T-cell (primary cell): ENCODE results near the gene BCAS3. TPM values are rescaled to one million over a fixed set of nuclear protein-coding genes. Genes with fewer than 3 reads are reported as not detected.

Experiments
- ATAC-seq, 4 experiments: fragments of 200-7000 bp in 3 of 4; fragments of 150-1000 bp in 1 of 4; cut with Tn5 transposase; replicated peaks in 1 of 4; 1 replicate in 3 of 4; 2 replicates in 1 of 4; pipeline ENCODE4 v1.10.0; 2021; ENCODE audit warnings: moderate library complexity in 3 of 4, mild to moderate bottlenecking in 2 of 4, moderate number of reproducible peaks in 1 of 4
- CTCF ChIA-PET, 2 donors: fragments of 300-600 bp; sonication (Branson Sonifier 250); formaldehyde crosslinking; loops; one replicate each; lab custom pipeline; 2022; ENCODE audit warnings: antibody characterized with exemption in 2 of 2; lab: Charles Lee
- POLR2A ChIA-PET, 2 donors: fragments of 300-600 bp; sonication (Branson Sonifier 250); formaldehyde crosslinking; loops; one replicate each; lab custom pipeline; 2022; ENCODE audit warnings: antibody characterized with exemption in 2 of 2; lab: Charles Lee
- DNase-seq, 35 experiments: peaks; one replicate each; pipeline versions ENCODE4 v3.0.0 to v3.0.0-alpha.2; 2013 to 2023
- H3K27ac ChIP-seq: one replicate; pipeline ENCODE4 v1.5.1; 2013; ENCODE audit warnings: low read length
- H3K27me3 ChIP-seq, 2 experiments: replicated peaks in 1 of 2; 1 replicate in 1 of 2; 2 replicates in 1 of 2; pipeline versions ENCODE4 v1.6.1 to v1.7.0; 2013; ENCODE audit warnings: low read length in 1 of 2, mixed read lengths in 1 of 2; ENCODE audit not compliant: control insufficient read depth in 2 of 2, insufficient read depth in 2 of 2; ENCODE audit errors: extremely low read depth in 1 of 2
- H3K36me3 ChIP-seq, 2 donors: 1 replicate in 1 of 2; 2 replicates in 1 of 2; pipeline versions ENCODE4 v1.6.1 to v1.7.0; 2013; ENCODE audit warnings: low read length in 1 of 2; ENCODE audit not compliant: control insufficient read depth in 2 of 2, insufficient read depth in 1 of 2; ENCODE audit errors: extremely low read depth in 1 of 2
- H3K4me1 ChIP-seq, 2 experiments: 1 replicate in 1 of 2; 2 replicates in 1 of 2; pipeline versions ENCODE4 v1.6.1 to v1.7.0; 2013; ENCODE audit warnings: low read length in 2 of 2, mixed read lengths in 1 of 2; ENCODE audit not compliant: insufficient read depth in 2 of 2, control insufficient read depth in 1 of 2; ENCODE audit errors: extremely low read depth in 1 of 2
- H3K4me3 ChIP-seq, 2 donors: 1 replicate in 1 of 2; 2 replicates in 1 of 2; pipeline versions ENCODE4 v1.5.1 to v1.7.0; 2013; ENCODE audit warnings: mild to moderate bottlenecking in 2 of 2, low read length in 1 of 2, moderate library complexity in 1 of 2; ENCODE audit not compliant: control insufficient read depth in 1 of 2; ENCODE audit errors: extremely low read depth in 1 of 2
- H3K9me3 ChIP-seq: 2 replicates; pipeline ENCODE4 v1.7.0; 2013
- H3K27ac Mint-ChIP-seq, 2 donors: one replicate each; pipeline ENCODE4 v1.8.0; 2020 to 2021; ENCODE audit warnings: mild to moderate bottlenecking in 2 of 2, mixed read lengths in 2 of 2
- H3K27me3 Mint-ChIP-seq, 2 donors: one replicate each; pipeline ENCODE4 v1.8.0; 2021 to 2022; ENCODE audit warnings: mixed read lengths in 2 of 2
- H3K36me3 Mint-ChIP-seq: one replicate; pipeline ENCODE4 v1.8.0; 2021; ENCODE audit warnings: mixed read lengths
- H3K4me1 Mint-ChIP-seq, 3 donors: one replicate each; pipeline ENCODE4 v1.8.0; 2020 to 2022; ENCODE audit warnings: mixed read lengths in 3 of 3, mild to moderate bottlenecking in 1 of 3
- H3K4me3 Mint-ChIP-seq, 3 donors: one replicate each; pipeline ENCODE4 v1.8.0; 2020 to 2022; ENCODE audit warnings: mild to moderate bottlenecking in 3 of 3, mixed read lengths in 3 of 3, moderate library complexity in 3 of 3
- H3K9me3 Mint-ChIP-seq, 3 donors: one replicate each; pipeline ENCODE4 v1.8.0; 2020 to 2022; ENCODE audit warnings: mixed read lengths in 3 of 3
- WGBS: methylation state at CpG from one replicate; pipeline ENCODE4 v1.1.5; 2013; ENCODE audit warnings: missing lambda C conversion rate; ENCODE audit not compliant: insufficient coverage; 5-methylcytosine and 5-hydroxymethylcytosine counted together
- total RNA-seq, 35 experiments: library from RNA in 6 of 35; stranded (reverse) in 6 of 35; fragments of 120-200 nt in 1 of 35; gene quantifications; one replicate each; pipeline versions ENCODE4 v1.2.1 to v1.2.4 and lab custom pipeline; 2013 to 2026

The BCAS3 gene
- total RNA-seq, 5 donors from 2014 or later (not counting 1 experiment from before 2014, with no cell fraction given) = 33.8 to 57.8 (median 38.1) TPM

GRCh38 chr17:60851181-60851580 is 173.5 kb downstream of the BCAS3 start:
- H3K4me3 Mint-ChIP-seq = no peak overlapping the region
- DNase-seq = no peak
- no peaks in the 10 kb centered on the region for H3K27me3 Mint-ChIP-seq
- H3K27ac Mint-ChIP-seq = no peak overlapping the region
- Histone ChIP-seq H3K27ac (no peak overlapping the region), H3K9me3 (no peaks in the 10 kb centered on the region), H3K4me1 (no peaks in the 10 kb centered on the region), H3K4me3 (no peak overlapping the region), H3K27me3 (no peaks in the 10 kb centered on the region), H3K36me3 (no peaks in the 10 kb centered on the region)
- H3K4me1 Mint-ChIP-seq = no peaks in the 10 kb centered on the region
- WGBS = 92% methylated on average over 11 of the region's 17 CpGs
- H3K9me3 Mint-ChIP-seq = peaks cover 0 to 5% (median 0%) of the 10 kb centered on the region in 3 donors
- ChIA-PET CTCF (no interaction called here), POLR2A (interaction anchor here in 1 of 2 donors (0.5 kb wide), 1 partner anchor 259 kb away, joined by 3 read pairs; no protein-coding TSS in a partner anchor)
- ATAC-seq = no peak
- peaks cover 22% of the 10 kb centered on the region for H3K36me3 Mint-ChIP-seq

DNA sequence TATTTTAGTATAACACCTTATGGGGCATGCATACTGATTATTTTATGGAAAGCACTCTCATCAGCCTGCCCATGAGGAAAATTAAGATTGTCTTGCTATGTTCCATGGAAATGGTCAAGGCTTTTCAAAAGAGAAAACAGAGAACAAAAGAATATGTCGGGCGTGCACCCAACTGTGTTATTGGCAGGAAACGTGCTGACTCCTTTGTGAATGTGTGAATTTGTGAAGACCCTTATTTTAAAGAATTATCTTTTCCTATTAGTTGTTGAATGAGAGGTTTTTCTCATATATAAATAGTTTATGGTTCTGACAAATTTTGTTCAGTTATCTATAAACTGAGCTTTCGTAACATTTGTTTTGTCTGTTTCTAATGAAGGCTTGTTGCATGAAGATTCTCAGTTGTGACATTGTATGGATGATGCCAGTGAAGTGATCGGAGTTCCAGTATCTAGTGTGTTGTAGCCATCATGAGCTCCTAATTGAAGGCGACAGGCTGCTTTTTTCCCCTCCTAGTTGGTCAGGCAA is 180.0 kb downstream of the BCAS3 start:
- Histone ChIP-seq H3K27ac (no peak overlapping the region), H3K36me3 (no peaks in the 10 kb centered on the region), H3K27me3 (no peaks in the 10 kb centered on the region), H3K9me3 (no peaks in the 10 kb centered on the region), H3K4me1 (no peaks in the 10 kb centered on the region), H3K4me3 (no peak overlapping the region)
- no peak overlapping the region for H3K27ac Mint-ChIP-seq
- ATAC-seq = no peak
- peaks cover 0 to 7% (median 5%) of the 10 kb centered on the region in 3 donors for H3K4me1 Mint-ChIP-seq
- ChIA-PET POLR2A (no interaction called here), CTCF (no interaction called here)
- no peaks in the 10 kb centered on the region for H3K27me3 Mint-ChIP-seq
- peaks cover 30% of the 10 kb centered on the region for H3K36me3 Mint-ChIP-seq
- H3K9me3 Mint-ChIP-seq = peaks cover 0 to 5% (median 0%) of the 10 kb centered on the region in 3 donors
- no peak overlapping the region for H3K4me3 Mint-ChIP-seq
- 100% methylated on average over 1 of the region's 6 CpGs for WGBS
- no peak for DNase-seq

GRCh38 chr17:60862482-60862881 is 184.8 kb downstream of the BCAS3 start:
- H3K9me3 ChIP-seq = no peaks in the 10 kb centered on the region
- Mint-ChIP-seq H3K9me3 (no peaks in the 10 kb centered on the region), H3K4me1 (peaks cover 21 to 28% (median 26%) of the 10 kb centered on the region in 3 donors), H3K4me3 (no peak overlapping the region), H3K36me3 (peaks cover 24% of the 10 kb centered on the region), H3K27ac (no peak overlapping the region), H3K27me3 (no peaks in the 10 kb centered on the region)
- no peaks in the 10 kb centered on the region for H3K27me3 ChIP-seq
- no peak overlapping the region for H3K4me3 ChIP-seq
- no peak for ATAC-seq
- H3K4me1 ChIP-seq = peaks cover 0 to 8% of the 10 kb centered on the region in 2 experiments
- POLR2A ChIA-PET = no interaction called here
- no peaks in the 10 kb centered on the region for H3K36me3 ChIP-seq
- no peak for DNase-seq
- CTCF ChIA-PET = interaction anchor here in 1 of 2 donors (0.6 kb wide), 1 partner anchor 921 kb away, joined by 4 read pairs; no protein-coding TSS in a partner anchor
- H3K27ac ChIP-seq = no peak overlapping the region

GRCh38 chr17:60863892-60864707 is 186.4 kb downstream of the BCAS3 start:
- ATAC-seq = no peak
- H3K27me3 ChIP-seq = no peaks in the 10 kb centered on the region
- no peaks in the 10 kb centered on the region for H3K36me3 ChIP-seq
- H3K4me3 ChIP-seq = no peak overlapping the region
- no CpG with 5 or more reads among the region's 4 CpGs for WGBS
- Mint-ChIP-seq H3K4me1 (peaks cover 21 to 28% (median 26%) of the 10 kb centered on the region in 3 donors), H3K27ac (peak overlapping the region in 1 of 2 donors; percentile 62), H3K9me3 (no peaks in the 10 kb centered on the region), H3K4me3 (peak overlapping the region in 2 of 3 donors; percentile 39 to 51), H3K27me3 (no peaks in the 10 kb centered on the region), H3K36me3 (peaks cover 19% of the 10 kb centered on the region)
- CTCF ChIA-PET = interaction anchor here in 1 of 2 donors (0.6 kb wide), 1 partner anchor 27 kb away, joined by 3 read pairs; no protein-coding TSS in a partner anchor
- POLR2A ChIA-PET = interaction anchor here in 1 of 2 donors (0.6 kb wide), 1 partner anchor 182 kb away, joined by 3 read pairs; no protein-coding TSS in a partner anchor
- no peak overlapping the region for H3K27ac ChIP-seq
- H3K9me3 ChIP-seq = no peaks in the 10 kb centered on the region
- no peak for DNase-seq
- peaks cover 0 to 8% of the 10 kb centered on the region in 2 experiments for H3K4me1 ChIP-seq

- peak overlapping the region in 1 of 2 donors; percentile 62 for H3K27ac Mint-ChIP-seq
- H3K4me3 Mint-ChIP-seq = peak overlapping the region in 2 of 3 donors; percentile 39 to 51
- H3K36me3 Mint-ChIP-seq = peaks cover 24% of the 10 kb centered on the region
- Histone ChIP-seq H3K4me1 (peaks cover 0 to 8% of the 10 kb centered on the region in 2 experiments), H3K4me3 (no peak overlapping the region), H3K27ac (no peak overlapping the region), H3K9me3 (no peaks in the 10 kb centered on the region), H3K36me3 (no peaks in the 10 kb centered on the region), H3K27me3 (no peaks in the 10 kb centered on the region)
- ChIA-PET POLR2A (interaction anchor here in 1 of 2 donors (0.6 kb wide), 1 partner anchor 182 kb away, joined by 3 read pairs; no protein-coding TSS in a partner anchor), CTCF (interaction anchor here in 1 of 2 donors (0.6 kb wide), 1 partner anchor 27 kb away, joined by 3 read pairs; no protein-coding TSS in a partner anchor)
- ATAC-seq (no peak), DNase-seq (no peak)
- no peaks in the 10 kb centered on the region for H3K9me3 Mint-ChIP-seq
- no CpG with 5 or more reads among the region's 2 CpGs for WGBS
- H3K27me3 Mint-ChIP-seq = no peaks in the 10 kb centered on the region
- peaks cover 21 to 28% (median 26%) of the 10 kb centered on the region in 3 donors for H3K4me1 Mint-ChIP-seq
Measured at GRCh38 chr17:60864708-60865005, 187.0 kb downstream of the BCAS3 start.

DNA sequence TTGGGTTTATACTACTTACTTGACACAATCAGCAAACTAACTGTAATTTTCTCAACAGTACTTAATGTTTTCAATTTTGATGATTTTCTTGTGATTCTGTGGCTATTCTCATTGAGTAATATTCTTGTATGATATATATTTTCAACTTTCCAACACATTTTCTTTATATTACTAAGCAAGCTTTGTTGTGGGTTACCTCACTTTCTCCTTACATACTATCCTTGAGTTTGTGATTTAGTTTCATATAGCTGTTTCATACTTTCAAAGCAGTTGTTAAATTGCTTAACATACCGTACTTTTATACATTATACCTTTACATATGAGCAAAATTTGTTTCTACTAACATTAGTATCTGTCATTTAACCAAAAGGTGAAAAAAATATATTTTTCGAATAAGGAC is 197.1 kb downstream of the BCAS3 start:
- CTCF ChIA-PET = no interaction called here

More for the DNA sequence above, 197.1 kb downstream of the BCAS3 start:
- Histone ChIP-seq H3K36me3 (no peaks in the 10 kb centered on the region), H3K4me3 (no peak overlapping the region), H3K9me3 (no peaks in the 10 kb centered on the region), H3K4me1 (no peaks in the 10 kb centered on the region), H3K27ac (no peak overlapping the region), H3K27me3 (no peaks in the 10 kb centered on the region)
- peaks cover 26% of the 10 kb centered on the region for H3K36me3 Mint-ChIP-seq
- H3K4me3 Mint-ChIP-seq = no peak overlapping the region
- no peak for DNase-seq
- H3K27ac Mint-ChIP-seq = no peak overlapping the region
- POLR2A ChIA-PET = no interaction called here
- no peak for ATAC-seq
- WGBS = no CpG with 5 or more reads among the region's 2 CpGs
- H3K4me1 Mint-ChIP-seq = no peaks in the 10 kb centered on the region
- no peaks in the 10 kb centered on the region for H3K27me3 Mint-ChIP-seq
- H3K9me3 Mint-ChIP-seq = no peaks in the 10 kb centered on the region
